HepG2 (cell line): ENCODE results near the gene ARL2. TPM values are rescaled to one million over a fixed set of nuclear protein-coding genes. Genes with fewer than 3 reads are reported as not detected.
A peak's percentile ranks its signal among the peaks of the same experiment; 100 is the strongest.

Source experiments
- ATAC-seq: fragments of 200-7000 bp; cut with Tn5 transposase; 3 replicates; pipeline ENCODE4 v1.9.1; 2020; ENCODE audit warnings: mild to moderate bottlenecking, moderate library complexity
- BruUV-seq: library from RNA; stranded (reverse); fragments of 400-500 nt; replicated peaks from 2 replicates; lab custom pipeline; 2021; lab: Mats Ljungman, UMichigan
- CTCF ChIA-PET: fragments of 300-600 bp; formaldehyde crosslinking; extraction: SDS; loops from one replicate; lab custom pipeline; 2021; ENCODE audit warnings: low total read pairs, inconsistent platforms, low intra/inter-chr PET ratio; lab: Yijun Ruan, JAX
- POLR2A ChIA-PET: fragments of 350-600 bp; sonication (Branson Sonifier 250); formaldehyde crosslinking; loops from one replicate; lab custom pipeline; 2020; ENCODE audit warnings: antibody characterized with exemption, inconsistent platforms; lab: Yijun Ruan, JAX
- DNase-seq: peaks from one replicate; pipeline ENCODE4 v3.0.0-alpha.2; 2015; ENCODE audit warnings: low spot score
- FAIRE-seq: peaks from 3 replicates; lab custom pipeline; 2011; peaks lifted over from hg19 to GRCh38; lab: Jason Lieb, UNC
- H2AFZ ChIP-seq: one replicate; pipeline ENCODE4 v1.6.1; 2011; ENCODE audit warnings: low read length, inconsistent platforms
- H3K27ac ChIP-seq: fragments of 300-600 bp; 3 replicates; pipeline ENCODE4 v1.8.0; 2011; ENCODE audit warnings: mixed run types, mild to moderate bottlenecking, mixed read lengths, low read length, inconsistent platforms; ENCODE audit not compliant: insufficient read depth; ENCODE audit errors: extremely low read length
- H3K27me3 ChIP-seq, 2 experiments: fragments of 200-600 bp in 1 of 2; 2 replicates in 1 of 2; 3 replicates in 1 of 2; pipeline versions ENCODE4 v1.6.0 to v1.8.0; 2011; ENCODE audit warnings: low read length in 2 of 2, mild to moderate bottlenecking in 2 of 2, moderate library complexity in 2 of 2, inconsistent platforms in 1 of 2; ENCODE audit not compliant: insufficient read depth in 2 of 2, control insufficient read depth in 1 of 2
- H3K36me3 ChIP-seq, 2 experiments: fragments of 200-600 bp in 1 of 2; replicated peaks in 1 of 2; 2 replicates in 1 of 2; 3 replicates in 1 of 2; pipeline versions ENCODE4 v1.5.1 to v1.8.0; 2011; ENCODE audit warnings: low read length in 2 of 2, inconsistent platforms in 1 of 2; ENCODE audit not compliant: insufficient read depth in 2 of 2, control insufficient read depth in 1 of 2
- H3K4me1 ChIP-seq: 2 replicates; pipeline ENCODE4 v1.5.1; 2012; ENCODE audit warnings: low read length, inconsistent platforms; ENCODE audit not compliant: insufficient read depth
- H3K4me2 ChIP-seq: 2 replicates; pipeline ENCODE4 v1.6.0; 2011; ENCODE audit warnings: low read depth, low read length, inconsistent platforms
- H3K4me3 ChIP-seq, 3 experiments: fragments of 200-600 bp in 1 of 3; sonication (generic), shearing (Covaris generic) in 1 of 3; replicated peaks in 1 of 3; 2 replicates each; pipeline ENCODE4 v1.5.1; 2011 to 2016; ENCODE audit warnings: low read length in 3 of 3, inconsistent platforms in 2 of 3, low read depth in 2 of 3, mild to moderate bottlenecking in 2 of 3, control low read depth in 1 of 3, mixed read lengths in 1 of 3; ENCODE audit not compliant: insufficient read depth in 1 of 3
- H3K79me2 ChIP-seq: one replicate; pipeline ENCODE4 v1.6.1; 2011; ENCODE audit warnings: low read length, inconsistent platforms; ENCODE audit not compliant: insufficient read depth
- H3K9ac ChIP-seq: 2 replicates; pipeline ENCODE4 v1.6.0; 2011; ENCODE audit warnings: mild to moderate bottlenecking, low read depth, low read length, inconsistent platforms; ENCODE audit not compliant: insufficient read depth
- H3K9me3 ChIP-seq: 2 replicates; pipeline ENCODE4 v1.5.1; 2012; ENCODE audit warnings: mild to moderate bottlenecking, low read length
- H4K20me1 ChIP-seq: 2 replicates; pipeline ENCODE4 v1.6.0; 2011; ENCODE audit warnings: inconsistent platforms, mild to moderate bottlenecking, low read length, moderate library complexity; ENCODE audit not compliant: insufficient read depth
- CTCF ChIP-seq: sonication (generic); formaldehyde crosslinking; IDR thresholded peaks from 2 replicates; pipeline ENCODE4 v1.5.0; 2020; ENCODE audit warnings: mild to moderate bottlenecking, missing genetic modification reagents, moderate library complexity
- MTERF4 ChIP-seq: sonication (generic); formaldehyde crosslinking; IDR thresholded peaks from 2 replicates; pipeline ENCODE4 v1.8.0; 2023; ENCODE audit warnings: mild to moderate bottlenecking, missing genetic modification reagents
- NCOR1 ChIP-seq: fragments of 200-600 bp; sonication (generic); IDR thresholded peaks from 2 replicates; pipeline ENCODE4 v1.7.0; 2017; ENCODE audit warnings: antibody characterized with exemption, low read length, borderline replicate concordance
- ZNF652 ChIP-seq: IDR thresholded peaks from 2 replicates; pipeline ENCODE4 v1.6.1; 2016; ENCODE audit warnings: low read depth, borderline replicate concordance
- WGBS: methylation state at CpG from one replicate; pipeline ENCODE4 v1.1.6; 2017; ENCODE audit warnings: low lambda C conversion rate; 5-methylcytosine and 5-hydroxymethylcytosine counted together
- in situ Hi-C: cut with HindIII; loops from 2 replicates; pipeline ENCODE4 v1.10.0; 2017; ENCODE audit warnings: low pct_unique_long_range_greater_than_20kb; ENCODE audit not compliant: extremely low pct_ligation_motif_present
- intact Hi-C: fragments of 100-400 bp; cut with micrococcal nuclease; formaldehyde crosslinking; loops from one replicate; pipeline ENCODE4 v1.10.0; 2022; ENCODE audit not compliant: unreplicated experiment
- polyA plus RNA-seq, 8 experiments: library from polyadenylated mRNA; depleted of rRNA in 3 of 8; stranded (reverse) in 7 of 8; unstranded in 1 of 8; fragments of >200 nt; fragmentation: Illumina TruSeq in 4 of 8; extraction: Trizol in 4 of 8; gene quantifications; 2 replicates each; pipeline versions ENCODE4 v1.2.1 to v1.2.3, GENCODE V29; 2011 to 2016; ENCODE audit warnings: low read depth in 4 of 8, missing spikeins in 1 of 8, mixed read lengths in 1 of 8; ENCODE audit not compliant: insufficient read depth in 1 of 8
- total RNA-seq, 5 experiments: library from RNA; depleted of rRNA; stranded (reverse); fragments of >200 nt; fragmentation: Illumina TruSeq; extraction: Trizol; gene quantifications; 2 replicates each; pipeline ENCODE4 v1.2.3, GENCODE V29; 2016; ENCODE audit warnings: low read depth in 1 of 5

ARL2 gene
- total and polyA plus RNA-seq, 2 of the 13 experiments (the other 11 are each of a cell fraction or from before 2014, with no cell fraction given) = 82.9 to 84.4 TPM

DNA sequence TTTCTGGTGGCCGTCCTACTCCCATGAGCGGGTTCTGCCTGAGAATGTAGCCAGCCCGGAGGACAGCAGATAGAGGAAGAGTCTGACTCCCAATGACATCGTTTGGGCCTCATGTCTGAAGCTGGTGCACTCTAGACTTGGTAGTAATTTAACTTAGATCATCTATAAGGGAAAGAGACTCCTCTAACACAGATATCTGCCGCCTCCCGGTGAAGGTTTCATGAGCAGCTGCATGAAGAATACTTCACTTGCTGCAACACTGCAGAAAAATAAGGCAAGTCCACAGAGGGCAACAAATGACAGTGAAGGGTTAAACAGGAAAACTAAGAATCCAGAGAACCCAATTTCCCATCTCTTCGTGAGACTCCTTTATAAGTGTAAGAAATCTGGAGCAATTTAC lies 5.9 kb upstream of the ARL2 start:
- intact Hi-C loops (no loop called here), in situ Hi-C loops (no loop called here)
- 26% methylated on average over 7 of the region's 7 CpGs for WGBS
- BruUV-seq = no TSS peak
- Histone ChIP-seq H3K9ac (no peak overlapping the region), H3K4me3 (no peak overlapping the region), H3K79me2 (no peaks in the 10 kb centered on the region), H4K20me1 (no peaks in the 10 kb centered on the region), H3K9me3 (no peaks in the 10 kb centered on the region), H2AFZ (no peak overlapping the region), H3K27me3 (peaks cover 0 to 6% of the 10 kb centered on the region in 2 experiments; a peak in 2 of 5 replicates), H3K4me2 (no peak overlapping the region), H3K4me1 (peaks cover 42% of the 10 kb centered on the region), H3K36me3 (no peaks in the 10 kb centered on the region), H3K27ac (no peak overlapping the region)
- DNase-seq = no peak
- TF ChIP-seq MTERF4 (CRISPR knock-in tag) (no peak), ZNF652 (CRISPR knock-in tag) (peak; percentile 48; the same call in 1 of the 2 replicates), CTCF (CRISPR knock-in tag) (0 out of 2 replicates have a peak, but pooled peaks have one; percentile 7)
- no peak for ATAC-seq
- CTCF ChIA-PET = no interaction called here
- FAIRE-seq = no peak
- POLR2A ChIA-PET = interaction anchor here (1.0 to 1.7 kb wide), 2 partner anchors 10 to 11 kb away, joined by 3 read pairs; partner anchors contain the start of gene BATF2

DNA sequence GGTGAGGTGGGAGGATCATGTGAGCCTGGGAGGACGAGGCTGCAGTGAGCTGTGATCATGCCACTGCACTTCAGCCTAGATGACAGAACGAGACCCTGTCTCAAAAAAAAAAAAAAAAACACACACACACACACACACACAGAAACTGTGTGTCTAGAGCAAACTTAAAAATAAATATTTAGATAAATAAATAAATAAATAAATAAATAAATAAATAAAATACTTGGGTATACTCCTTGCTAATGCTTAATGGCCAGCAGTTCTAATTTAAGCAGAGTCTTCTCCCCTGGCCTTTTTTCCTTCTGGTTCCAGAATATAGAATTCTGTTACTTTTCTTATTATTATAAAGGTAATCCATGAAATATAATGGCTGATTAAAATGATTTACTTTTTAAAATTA lies 5.1 kb upstream of the ARL2 start:
- FAIRE-seq (no peak), DNase-seq (no peak)
- in situ Hi-C loops (no loop called here), intact Hi-C loops (no loop called here)
- peaks cover 43% of the 10 kb centered on the region for H3K4me1 ChIP-seq
- H2AFZ ChIP-seq = no peak overlapping the region
- H3K79me2 ChIP-seq = no peaks in the 10 kb centered on the region
- no peak overlapping the region for H3K27ac ChIP-seq
- no peak overlapping the region for H3K9ac ChIP-seq
- no peak for TF ChIP-seq NCOR1
- TF ChIP-seq, all 625 proteins: peak for 0
- Histone ChIP-seq H3K9me3 (no peaks in the 10 kb centered on the region), H3K4me2 (no peak overlapping the region), H3K4me3 (no peak overlapping the region), H4K20me1 (no peaks in the 10 kb centered on the region), H3K27me3 (peaks cover 0 to 6% of the 10 kb centered on the region in 2 experiments; a peak in 2 of 5 replicates), H3K36me3 (no peaks in the 10 kb centered on the region)
- ChIA-PET CTCF (no interaction called here), POLR2A (interaction anchor here (1.0 to 1.7 kb wide), 2 partner anchors 10 to 12 kb away, joined by 3 read pairs; partner anchors contain the start of gene BATF2)
- 20% methylated on average over 2 of the region's 2 CpGs for WGBS
- ATAC-seq = no peak
- no TSS peak for BruUV-seq
